Fibroblast of the aortic adventitia (primary cell): ENCODE results near the gene TRAM2. TPM values are rescaled to one million over a fixed set of nuclear protein-coding genes. Genes with fewer than 3 reads are reported as not detected.

Experiments used
- DNase-seq: peaks from one replicate; pipeline ENCODE4 v3.0.0-alpha.2; 2010; ENCODE audit warnings: low read depth
- H3K4me3 ChIP-seq: 2 replicates; pipeline ENCODE4 v1.5.1; 2011; ENCODE audit warnings: low read depth, mild to moderate bottlenecking, control low read depth, low read length, moderate library complexity
- total RNA-seq: library from RNA; depleted of rRNA; stranded (reverse); fragments of >200 nt; gene quantifications from 2 replicates; pipeline ENCODE4 v1.2.3, GENCODE V29; 2012; ENCODE audit warnings: low replicate concordance
- TF ChIP-seq, protein P1 (sequence below): IDR thresholded peaks from 2 replicates; pipeline ENCODE4 v1.5.1; 2011; ENCODE audit warnings: mild to moderate bottlenecking, low read length, control low read depth, inconsistent platforms; ENCODE audit not compliant: insufficient read depth

TRAM2 gene
- total RNA-seq, 1 donor = 128 TPM

DNA sequence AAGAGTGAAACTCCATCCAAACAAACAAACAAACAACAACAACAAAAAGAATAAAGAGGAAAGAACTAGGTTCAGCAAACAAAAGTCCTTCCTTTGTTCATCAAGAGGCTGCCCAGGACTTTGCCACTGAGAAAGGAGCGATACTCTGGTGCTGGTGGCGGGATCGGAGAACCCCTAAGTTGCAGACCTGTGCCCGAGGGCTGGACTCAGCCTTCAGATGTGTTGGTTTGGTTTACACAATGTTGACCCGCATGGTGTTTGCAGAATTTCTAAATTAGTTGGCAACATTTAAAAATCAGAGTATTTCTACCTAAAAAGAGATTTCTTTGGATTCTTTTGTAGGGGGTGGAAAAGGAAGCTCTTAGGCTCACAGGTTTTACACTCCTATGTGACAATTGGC, 42.5 kb downstream of the TRAM2 start:
- TF ChIP-seq, protein P1, sequence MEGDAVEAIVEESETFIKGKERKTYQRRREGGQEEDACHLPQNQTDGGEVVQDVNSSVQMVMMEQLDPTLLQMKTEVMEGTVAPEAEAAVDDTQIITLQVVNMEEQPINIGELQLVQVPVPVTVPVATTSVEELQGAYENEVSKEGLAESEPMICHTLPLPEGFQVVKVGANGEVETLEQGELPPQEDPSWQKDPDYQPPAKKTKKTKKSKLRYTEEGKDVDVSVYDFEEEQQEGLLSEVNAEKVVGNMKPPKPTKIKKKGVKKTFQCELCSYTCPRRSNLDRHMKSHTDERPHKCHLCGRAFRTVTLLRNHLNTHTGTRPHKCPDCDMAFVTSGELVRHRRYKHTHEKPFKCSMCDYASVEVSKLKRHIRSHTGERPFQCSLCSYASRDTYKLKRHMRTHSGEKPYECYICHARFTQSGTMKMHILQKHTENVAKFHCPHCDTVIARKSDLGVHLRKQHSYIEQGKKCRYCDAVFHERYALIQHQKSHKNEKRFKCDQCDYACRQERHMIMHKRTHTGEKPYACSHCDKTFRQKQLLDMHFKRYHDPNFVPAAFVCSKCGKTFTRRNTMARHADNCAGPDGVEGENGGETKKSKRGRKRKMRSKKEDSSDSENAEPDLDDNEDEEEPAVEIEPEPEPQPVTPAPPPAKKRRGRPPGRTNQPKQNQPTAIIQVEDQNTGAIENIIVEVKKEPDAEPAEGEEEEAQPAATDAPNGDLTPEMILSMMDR = no peak
- no peak overlapping the region for H3K4me3 ChIP-seq
- DNase-seq = no peak

DNA sequence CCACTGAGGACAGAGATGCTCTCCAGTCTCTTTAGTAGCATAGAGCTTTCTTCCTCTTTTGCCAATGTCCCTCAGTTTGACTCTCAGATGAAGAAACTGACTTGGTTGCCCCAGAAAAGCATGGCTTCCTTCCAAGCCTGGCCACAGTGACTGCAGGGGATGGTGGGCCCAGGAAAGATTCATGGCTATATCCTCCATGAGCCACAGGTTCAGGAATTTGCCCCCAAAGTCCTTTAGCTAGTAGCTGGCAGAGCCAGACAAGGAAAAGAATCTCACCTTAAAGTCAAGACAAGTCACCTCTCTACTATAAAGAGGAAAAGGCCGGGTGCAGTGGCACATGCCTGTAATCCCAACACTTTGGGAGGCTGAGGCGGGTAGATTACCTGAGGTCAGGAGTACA, 43.4 kb downstream of the TRAM2 start:
- DNase-seq = no peak
- TF ChIP-seq, protein P1 = no peak
- no peak overlapping the region for H3K4me3 ChIP-seq

DNA sequence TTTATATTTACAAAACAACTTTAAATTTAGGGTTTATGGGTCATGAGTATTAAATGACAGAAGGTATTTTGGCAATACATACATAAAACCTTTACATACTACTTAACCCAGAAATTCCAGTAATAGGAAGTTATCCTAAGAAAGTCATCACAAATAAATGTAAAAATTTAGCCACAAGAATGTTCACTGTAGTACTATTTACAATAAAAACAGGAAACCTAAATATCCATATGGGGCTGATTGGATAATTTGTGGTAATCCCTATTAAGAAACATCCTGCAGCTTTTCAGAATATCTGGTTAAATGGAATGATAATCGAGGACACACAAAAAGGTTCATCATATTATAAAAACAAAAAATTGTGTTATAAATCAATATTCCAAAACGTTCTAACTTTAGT, 44.4 kb downstream of the TRAM2 start:
- DNase-seq = no peak
- H3K4me3 ChIP-seq = no peak overlapping the region
- TF ChIP-seq, protein P1 = no peak

DNA sequence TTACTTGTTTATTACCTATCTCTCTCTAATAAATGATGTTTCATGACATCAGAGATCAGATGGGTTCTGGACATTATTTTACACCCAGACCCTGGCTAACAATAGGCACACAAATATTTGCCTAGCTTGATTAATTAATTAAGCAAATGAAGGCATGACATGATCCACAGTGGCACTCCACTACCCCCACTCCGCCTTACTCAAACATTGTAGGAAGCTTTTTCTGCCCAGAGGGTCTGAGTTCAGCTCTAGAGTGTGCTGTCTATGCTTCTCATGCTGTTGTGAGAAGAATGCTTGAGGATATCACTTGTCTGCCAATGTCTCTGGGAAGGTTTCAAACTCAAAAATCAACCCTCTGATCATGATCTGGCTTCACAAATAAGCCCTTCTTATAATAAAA, 45.0 kb downstream of the TRAM2 start:
- DNase-seq = no peak
- TF ChIP-seq, protein P1 = no peak
- H3K4me3 ChIP-seq = no peak overlapping the region

DNA sequence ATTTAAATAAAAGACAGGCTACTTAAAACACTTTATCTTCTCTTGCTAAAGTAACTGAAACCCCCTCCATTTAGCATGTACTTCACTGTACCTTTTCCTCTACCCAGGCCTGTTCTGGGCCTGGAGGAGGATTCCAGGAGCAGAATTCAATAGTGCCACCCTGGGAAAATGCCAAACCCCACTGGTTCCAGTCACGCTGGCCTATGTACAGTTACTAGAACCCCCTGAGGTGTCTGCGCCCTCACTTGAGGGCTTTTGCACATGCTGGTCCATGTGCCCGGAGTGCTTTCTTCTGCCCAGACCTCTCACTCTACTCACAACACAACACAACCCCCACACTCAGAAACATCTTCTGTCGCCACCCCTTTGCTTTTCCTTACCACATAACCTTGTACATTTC, 45.5 kb downstream of the TRAM2 start:
- H3K4me3 ChIP-seq = no peak overlapping the region
- TF ChIP-seq, protein P1 = no peak
- no peak for DNase-seq

DNA sequence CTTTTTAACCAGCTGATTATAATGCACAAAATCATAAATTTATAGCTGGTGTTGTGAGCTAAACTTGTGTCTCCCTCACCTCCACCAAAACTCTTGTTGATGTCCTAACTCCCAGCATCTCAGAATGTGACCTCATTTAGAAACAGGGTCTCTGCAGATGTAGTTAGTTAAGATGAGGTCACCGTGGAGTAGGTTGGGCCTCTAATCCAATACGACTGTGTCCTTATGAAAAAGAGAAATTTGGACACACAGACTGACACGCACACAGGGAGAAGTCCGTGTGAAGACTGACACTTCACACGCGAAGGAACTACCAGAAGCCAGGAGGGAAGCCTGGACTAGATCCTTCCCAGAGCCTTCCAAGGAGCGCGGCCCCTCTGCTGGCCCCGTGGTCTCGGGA, 46.5 kb downstream of the TRAM2 start:
- DNase-seq = no peak
- TF ChIP-seq, protein P1 = no peak
- H3K4me3 ChIP-seq = no peak overlapping the region

DNA sequence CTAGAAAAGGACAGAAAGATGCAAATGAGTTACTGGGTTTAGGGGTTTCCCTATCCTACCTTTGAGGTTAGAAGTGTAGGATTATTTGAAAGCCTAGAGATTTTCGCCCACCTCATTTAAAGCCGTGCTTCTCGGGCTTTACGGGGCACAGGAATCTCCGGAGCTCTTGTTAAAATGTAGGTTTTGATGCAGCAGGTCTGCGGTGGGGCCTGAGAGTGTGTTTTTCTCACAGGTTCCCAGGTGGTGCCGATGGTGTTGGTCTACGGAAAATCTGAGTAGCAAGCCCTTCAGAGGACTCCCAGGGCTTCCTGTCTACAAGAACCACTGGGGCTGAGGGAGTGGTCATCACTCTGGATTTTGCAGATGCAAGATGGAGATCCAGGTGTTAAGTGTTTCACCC, 47.5 kb downstream of the TRAM2 start:
- TF ChIP-seq, protein P1 = no peak
- DNase-seq = no peak

More for the DNA sequence above, 47.5 kb downstream of the TRAM2 start:
- no peak overlapping the region for H3K4me3 ChIP-seq
